ENCODE data around the gene MTMR4. TPM values are rescaled to one million over a fixed set of nuclear protein-coding genes. Genes with fewer than 3 reads are reported as not detected.

The MTMR4 gene
- total RNA-seq, 2 donors from 2014 or later = 43.5 to 45.3 TPM

- no peaks in the 10 kb centered on the region for H3K27me3 ChIP-seq
- no peak overlapping the region for H3K4me3 ChIP-seq
- intact Hi-C loops (cut with DNase I) = no loop called here
- no peak for TF ChIP-seq CTCF (IDR thresholded peaks at IDR 0.05)
- no peak overlapping the region for H3K9ac ChIP-seq (ENCODE audit: low read depth in 2 of 2, low read length in 2 of 2)
- H3K27ac ChIP-seq = no peak overlapping the region
- H3K36me3 ChIP-seq = no peaks in the 10 kb centered on the region
- DNase-seq = no peak
- H3K9me3 ChIP-seq = no peaks in the 10 kb centered on the region
- no peaks in the 10 kb centered on the region for H3K4me1 ChIP-seq
Observed at GRCh38 chr17:58534901-58535421, 20.5 kb upstream of the MTMR4 start.

- no peak overlapping the region for H3K9ac ChIP-seq (ENCODE audit: low read depth in 2 of 2, low read length in 2 of 2)
Observed at GRCh38 chr17:58534331-58534730, 19.9 kb upstream of the MTMR4 start.

GRCh38 chr17:58533616-58534188, 19.3 kb upstream of the MTMR4 start:
- TF ChIP-seq CTCF (IDR thresholded peaks at IDR 0.05) = no peak
- Histone ChIP-seq H3K27me3 (no peaks in the 10 kb centered on the region), H3K4me3 (no peak overlapping the region)

More at GRCh38 chr17:58534331-58534730, 19.9 kb upstream of the MTMR4 start:
- no peak overlapping the region for H3K27ac ChIP-seq
- DNase-seq = no peak
- no peak for TF ChIP-seq CTCF (IDR thresholded peaks at IDR 0.05)
- H3K4me3 ChIP-seq = no peak overlapping the region
- H3K36me3 ChIP-seq = no peaks in the 10 kb centered on the region
- no peaks in the 10 kb centered on the region for H3K4me1 ChIP-seq
- H3K27me3 ChIP-seq = no peaks in the 10 kb centered on the region
- no peaks in the 10 kb centered on the region for H3K9me3 ChIP-seq
- intact Hi-C loops (cut with DNase I) = no loop called here

GRCh38 chr17:58532555-58532951, 18.1 kb upstream of the MTMR4 start:
- H3K27ac ChIP-seq = no peak overlapping the region
- no peaks in the 10 kb centered on the region for H3K9me3 ChIP-seq
- no peaks in the 10 kb centered on the region for H3K36me3 ChIP-seq
- TF ChIP-seq CTCF (IDR thresholded peaks at IDR 0.05) = no peak
- no peak for DNase-seq
- no peak overlapping the region for H3K9ac ChIP-seq (ENCODE audit: low read depth in 2 of 2, low read length in 2 of 2)
- H3K4me3 ChIP-seq = no peak overlapping the region
- no peaks in the 10 kb centered on the region for H3K27me3 ChIP-seq
- no peaks in the 10 kb centered on the region for H3K4me1 ChIP-seq
- intact Hi-C loops (cut with DNase I) = no loop called here

More at GRCh38 chr17:58533616-58534188, 19.3 kb upstream of the MTMR4 start:
- Histone ChIP-seq H3K4me1 (no peaks in the 10 kb centered on the region), H3K9ac (ENCODE audit: low read depth in 2 of 2, low read length in 2 of 2) (no peak overlapping the region), H3K27ac (no peak overlapping the region), H3K9me3 (no peaks in the 10 kb centered on the region), H3K36me3 (no peaks in the 10 kb centered on the region)
- no peak for DNase-seq
- intact Hi-C loops (cut with DNase I) = no loop called here

GRCh38 chr17:58531661-58532554, 17.5 kb upstream of the MTMR4 start:
- no peak overlapping the region for H3K27ac ChIP-seq
- no peaks in the 10 kb centered on the region for H3K36me3 ChIP-seq
- DNase-seq = peak; percentile 52
- peak overlapping the region; percentile 40 for H3K4me3 ChIP-seq
- H3K9ac ChIP-seq (ENCODE audit: low read depth in 2 of 2, low read length in 2 of 2) = peak overlapping the region in 1 of 2 donors; percentile 68
- TF ChIP-seq CTCF (IDR thresholded peaks at IDR 0.05) = no peak
- H3K27me3 ChIP-seq = no peaks in the 10 kb centered on the region
- H3K9me3 ChIP-seq = no peaks in the 10 kb centered on the region
- intact Hi-C loops (cut with DNase I) = no loop called here
- no peaks in the 10 kb centered on the region for H3K4me1 ChIP-seq
